G401.6 (cell line): Measurements from ENCODE around the gene KIF26B.
"Not testable (repeated sequence)": the region's sequence is repeated elsewhere in the genome, so short reads cannot be mapped to it uniquely, and the experiment has no call there.

ENCODE experiments used
- FAIRE-seq: peaks from 2 replicates; lab custom pipeline; 2012; peaks lifted over from hg19 to GRCh38; lab: Jason Lieb, UNC

The KIF26B gene

GRCh38 chr1:245325922-245326795, 171.4 kb downstream of the KIF26B start:
- FAIRE-seq = no peak

- FAIRE-seq = no peak
These were observed 172.6 kb downstream of the KIF26B start for GRCh38 chr1:245327360-245327759.

GRCh38 chr1:245327842-245328241, 173.1 kb downstream of the KIF26B start:
- no peak for FAIRE-seq

GRCh38 chr1:245330951-245331350, 176.2 kb downstream of the KIF26B start:
- no peak for FAIRE-seq

DNA sequence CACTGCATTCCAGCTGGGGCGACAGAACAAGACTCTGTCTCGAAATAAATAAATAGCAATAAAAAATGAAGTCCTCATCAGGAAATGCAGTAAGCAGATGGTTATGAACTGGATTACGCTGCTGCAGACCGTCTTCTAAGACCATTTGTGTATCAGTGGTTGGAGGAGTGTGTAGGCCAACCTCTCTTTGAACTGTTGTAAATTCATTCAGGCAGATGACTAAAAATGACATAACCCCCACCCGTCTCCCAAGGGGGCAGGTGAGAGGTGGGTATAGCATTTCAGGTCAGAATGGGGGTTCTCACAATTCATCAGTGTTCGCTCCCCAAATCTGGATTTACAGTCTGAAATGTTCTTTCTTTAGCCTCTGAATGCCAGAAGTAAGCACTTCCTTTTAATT, 177.3 kb downstream of the KIF26B start:
- FAIRE-seq = no peak

- FAIRE-seq = no peak
These were observed 177.7 kb downstream of the KIF26B start for GRCh38 chr1:245332513-245332912.

DNA sequence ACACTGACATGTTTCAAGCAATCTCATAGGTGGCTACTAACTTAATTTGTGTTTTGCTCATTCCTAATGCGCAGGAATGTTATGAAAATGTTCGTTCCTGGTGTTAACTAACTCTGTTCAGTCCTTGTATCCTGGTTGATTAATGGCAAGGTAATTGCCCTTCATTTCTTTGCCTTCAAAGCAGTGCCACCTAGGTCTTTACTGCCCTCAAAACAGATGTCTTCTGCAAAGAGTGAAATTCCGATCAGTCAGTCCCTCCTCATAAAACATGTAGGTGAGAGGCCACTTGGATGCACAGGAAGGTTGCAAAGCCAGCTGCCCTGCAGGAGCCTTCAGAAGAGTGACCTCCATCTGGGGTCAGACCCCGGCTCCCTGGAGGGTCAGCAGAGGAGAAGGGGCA, 179.4 kb downstream of the KIF26B start:
- FAIRE-seq = no peak

GRCh38 chr1:245334827-245335490, 180.2 kb downstream of the KIF26B start:
- FAIRE-seq = no peak

DNA sequence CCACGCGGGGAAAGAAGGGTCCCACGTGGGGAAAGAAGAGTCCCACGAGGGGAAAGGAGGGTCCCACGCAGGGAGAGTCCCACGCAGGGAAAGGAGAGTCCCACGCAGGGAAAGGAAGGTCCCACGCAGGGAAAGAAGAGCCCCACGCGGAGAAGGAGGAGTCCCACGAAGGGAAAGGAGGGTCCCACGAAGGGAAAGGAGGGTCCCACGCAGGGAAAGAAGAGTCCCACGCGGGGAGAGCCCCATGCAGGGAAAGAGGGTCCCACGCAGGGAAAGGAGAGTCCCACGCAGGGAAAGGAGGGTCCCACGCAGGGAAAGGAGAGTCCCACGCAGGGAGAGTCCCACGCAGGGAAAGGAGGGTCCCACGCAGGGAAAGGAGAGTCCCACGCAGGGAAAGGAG, 180.9 kb downstream of the KIF26B start:
- not testable (repeated sequence) for FAIRE-seq

DNA sequence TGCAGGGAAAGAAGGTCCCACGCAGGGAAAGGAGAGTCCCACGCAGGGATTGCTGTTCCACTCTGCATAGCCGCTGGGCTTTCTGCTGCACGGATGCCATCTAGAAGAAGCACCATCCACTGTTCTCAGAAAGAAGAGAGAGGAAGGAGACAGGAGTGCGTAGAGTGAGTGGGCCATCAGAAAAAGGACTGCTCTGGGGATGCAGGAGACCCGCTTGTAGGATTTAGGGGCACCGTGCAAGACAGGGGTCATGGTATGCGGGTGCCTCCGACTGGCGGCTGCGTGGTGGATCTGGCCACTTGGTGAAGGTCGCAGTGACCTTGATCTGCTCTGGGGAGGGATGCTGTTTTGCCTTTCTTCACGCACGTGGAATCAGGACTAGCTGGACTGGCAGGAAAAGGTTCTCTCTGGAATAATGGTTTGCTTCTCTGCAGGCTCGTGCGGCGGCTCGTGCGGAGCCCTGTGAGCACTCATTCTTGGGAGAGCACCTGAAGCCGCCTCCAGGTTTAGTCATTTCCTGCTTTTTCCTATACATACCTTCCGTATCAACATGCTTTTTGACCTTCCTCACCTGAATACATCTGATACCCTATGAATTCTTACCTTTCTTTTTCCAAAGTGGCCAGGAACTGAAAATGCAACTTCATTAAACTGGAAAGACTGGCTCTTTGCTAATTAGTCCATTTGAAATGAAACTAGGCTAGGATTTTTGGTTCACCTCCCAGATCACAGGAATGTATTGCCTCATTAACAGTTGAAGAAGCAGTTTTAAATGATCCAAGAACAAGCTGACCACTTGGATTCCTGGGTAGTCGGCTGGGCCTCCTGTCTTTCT, 181.6 kb downstream of the KIF26B start:
- no peak for FAIRE-seq

DNA sequence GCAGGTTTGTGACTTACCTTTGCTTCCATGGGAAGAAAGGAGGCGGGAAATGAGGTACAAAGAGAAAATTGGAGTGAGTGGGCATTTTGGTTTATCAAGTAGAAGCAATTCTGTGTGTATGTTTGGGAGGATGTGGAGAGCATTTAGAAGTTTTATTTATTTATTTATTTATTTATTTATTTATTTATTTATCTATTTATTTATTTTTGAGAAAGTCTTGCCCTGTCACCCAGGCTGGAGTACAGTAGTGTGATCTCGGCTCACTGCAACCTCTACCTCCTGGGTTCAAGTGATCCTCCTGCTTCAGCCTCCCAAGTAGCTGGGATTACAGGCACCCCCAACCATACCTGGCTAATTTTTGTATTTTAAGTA, 182.2 kb downstream of the KIF26B start:
- FAIRE-seq = not testable (repeated sequence)

DNA sequence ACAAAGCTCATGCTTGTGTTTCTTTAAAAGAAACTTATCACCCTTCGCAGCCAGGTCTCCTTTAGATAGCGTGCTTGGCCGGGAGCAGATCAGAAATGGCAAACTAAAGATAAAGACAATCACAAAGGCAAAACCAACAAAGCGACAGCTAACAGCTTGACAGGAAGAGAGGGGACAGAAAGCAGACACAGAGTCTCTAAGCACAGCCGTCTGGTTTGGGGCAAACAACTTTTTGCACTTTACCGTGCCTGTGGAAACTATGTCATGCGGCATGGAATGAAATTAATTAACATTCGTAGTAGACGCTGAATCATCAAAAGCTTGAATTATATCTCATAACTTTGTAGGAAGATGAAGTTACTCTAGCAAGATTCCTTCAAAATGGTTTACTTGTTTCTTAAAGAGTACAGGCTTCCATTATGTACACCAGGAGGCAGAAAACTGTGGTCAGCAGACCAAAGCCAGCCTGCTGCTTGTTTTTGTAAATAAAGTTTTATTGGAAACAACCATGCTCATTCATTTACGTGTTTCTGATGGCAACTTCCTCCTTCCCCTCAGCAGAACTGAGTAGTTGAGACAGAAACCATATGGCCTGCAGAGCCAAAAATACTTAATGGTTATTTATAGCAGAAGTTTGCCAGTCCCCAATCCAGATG, 183.2 kb downstream of the KIF26B start:
- no peak for FAIRE-seq

GRCh38 chr1:245338485-245338877, 183.7 kb downstream of the KIF26B start:
- FAIRE-seq = no peak

GRCh38 chr1:245341743-245342142, 187.0 kb downstream of the KIF26B start:
- FAIRE-seq = no peak

DNA sequence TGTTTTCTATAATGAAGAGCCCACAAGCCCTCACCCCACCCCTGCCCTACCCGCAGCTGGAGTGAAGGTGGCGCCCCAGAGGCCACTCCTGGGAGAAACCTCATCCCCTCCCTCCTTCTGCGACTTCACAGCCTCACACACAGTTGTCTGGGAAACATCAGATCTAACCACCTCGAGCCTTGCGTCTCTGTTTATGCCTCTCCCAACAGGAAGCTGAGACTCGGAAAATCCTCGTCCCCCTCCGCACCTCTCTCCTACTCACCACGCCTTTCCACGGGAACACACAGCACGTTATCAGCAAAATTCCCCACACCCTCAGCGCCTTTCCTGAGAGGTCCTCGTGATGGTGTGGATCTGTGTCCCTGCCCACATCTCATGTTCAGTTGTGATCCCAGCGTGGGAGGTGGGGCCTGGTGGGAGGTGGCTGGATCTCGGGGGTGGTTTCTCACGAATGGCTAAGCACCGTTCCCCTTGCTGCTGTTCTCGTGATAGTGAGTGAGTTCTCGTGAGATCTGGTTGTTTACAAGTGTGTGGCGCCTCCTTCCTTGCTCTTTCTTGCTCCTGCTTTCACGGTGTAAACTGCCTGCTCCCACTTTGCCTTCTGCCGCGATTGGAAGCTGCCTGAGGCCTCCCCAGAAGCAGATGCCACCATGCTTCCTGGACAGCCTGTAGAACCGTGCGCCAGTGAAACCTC, 190.6 kb downstream of the KIF26B start:
- no peak for FAIRE-seq

DNA sequence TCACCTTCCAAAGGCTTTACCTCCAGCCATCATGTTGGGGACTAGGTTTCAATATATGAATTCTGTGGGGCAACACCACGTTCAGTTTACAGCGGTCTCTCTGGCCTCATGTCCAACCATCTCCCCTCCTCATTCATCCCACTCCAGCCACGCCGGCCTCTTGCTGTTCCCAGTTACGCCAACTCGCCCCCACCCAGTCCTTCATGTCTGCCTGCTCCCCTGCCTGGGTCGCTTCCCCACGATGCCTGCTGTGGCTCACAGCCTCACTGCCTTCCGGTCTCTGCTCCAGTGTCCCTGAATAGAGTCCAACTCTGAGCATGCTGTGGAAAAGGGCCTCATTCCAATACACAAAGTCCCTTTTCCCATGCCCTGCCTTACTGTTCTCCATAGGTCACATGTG, 193.8 kb downstream of the KIF26B start:
- FAIRE-seq = no peak

DNA sequence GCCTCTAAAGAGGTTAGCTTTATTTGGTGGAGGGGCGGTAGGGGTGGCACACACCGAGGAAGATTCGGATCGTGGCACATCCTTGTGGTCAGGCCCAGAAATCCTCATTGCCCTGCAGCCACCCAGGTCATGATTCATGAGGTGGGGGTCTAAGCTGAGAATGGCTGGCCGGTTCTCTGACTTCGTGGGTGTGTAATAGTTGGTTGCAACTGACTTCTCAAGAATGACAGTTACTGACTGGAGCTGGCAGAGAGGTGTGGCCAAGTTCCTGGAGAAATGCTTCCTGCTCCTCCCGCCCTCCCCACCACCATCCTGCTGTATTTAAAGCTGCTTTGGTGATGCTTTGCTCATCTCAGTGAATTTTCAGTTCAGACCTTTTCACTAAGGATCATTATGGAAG, 198.6 kb downstream of the KIF26B start:
- no peak for FAIRE-seq

DNA sequence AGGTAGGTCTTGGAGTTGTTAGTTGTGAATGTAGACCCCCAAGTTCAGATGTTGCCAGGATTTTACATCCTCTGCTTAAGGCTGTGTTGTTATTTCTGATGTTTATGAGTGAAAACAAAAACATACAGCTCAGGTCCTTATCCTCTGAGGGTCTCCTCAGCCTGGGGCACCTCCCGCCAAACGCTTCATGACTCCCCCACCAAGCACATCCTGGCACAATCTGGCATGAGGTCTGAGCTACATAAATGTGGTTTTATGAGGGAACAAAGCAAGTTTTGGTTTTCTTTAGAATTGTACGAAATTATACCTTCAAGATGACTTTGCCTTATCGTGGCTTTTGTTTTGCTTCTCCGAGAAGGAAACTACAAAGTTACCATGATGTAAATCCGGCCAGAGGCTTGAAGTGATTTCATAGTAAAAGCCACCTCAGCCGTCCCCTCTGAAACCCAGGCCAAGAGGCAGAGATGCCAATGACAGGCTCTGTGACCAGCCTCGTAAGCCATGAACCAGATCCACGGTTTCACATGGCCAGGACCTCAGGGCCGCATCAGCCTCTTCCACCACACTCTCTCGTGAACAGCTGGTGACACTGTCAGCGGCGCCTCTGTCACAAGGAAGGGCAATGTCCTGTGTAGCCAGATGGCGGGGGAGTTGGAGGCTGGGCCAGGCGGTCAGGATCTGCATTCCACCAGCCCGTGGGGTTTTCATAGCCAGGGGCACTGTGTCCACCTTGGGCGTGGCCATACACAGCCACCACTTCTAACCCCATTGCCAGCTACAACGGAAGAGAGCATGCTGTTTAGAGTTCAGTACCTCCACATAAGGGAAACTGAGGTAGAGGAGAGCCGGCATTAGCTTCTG, 199.4 kb downstream of the KIF26B start:
- no peak for FAIRE-seq

GRCh38 chr1:245355851-245356630, 201.3 kb downstream of the KIF26B start:
- FAIRE-seq = not testable (repeated sequence)
